ENCODE results near the gene MYL6B. TPM values are rescaled to one million over a fixed set of nuclear protein-coding genes. Genes with fewer than 3 reads are reported as not detected.

The MYL6B gene
- total RNA-seq, 1 experiment from 2014 or later, result 66.5 TPM

DNA sequence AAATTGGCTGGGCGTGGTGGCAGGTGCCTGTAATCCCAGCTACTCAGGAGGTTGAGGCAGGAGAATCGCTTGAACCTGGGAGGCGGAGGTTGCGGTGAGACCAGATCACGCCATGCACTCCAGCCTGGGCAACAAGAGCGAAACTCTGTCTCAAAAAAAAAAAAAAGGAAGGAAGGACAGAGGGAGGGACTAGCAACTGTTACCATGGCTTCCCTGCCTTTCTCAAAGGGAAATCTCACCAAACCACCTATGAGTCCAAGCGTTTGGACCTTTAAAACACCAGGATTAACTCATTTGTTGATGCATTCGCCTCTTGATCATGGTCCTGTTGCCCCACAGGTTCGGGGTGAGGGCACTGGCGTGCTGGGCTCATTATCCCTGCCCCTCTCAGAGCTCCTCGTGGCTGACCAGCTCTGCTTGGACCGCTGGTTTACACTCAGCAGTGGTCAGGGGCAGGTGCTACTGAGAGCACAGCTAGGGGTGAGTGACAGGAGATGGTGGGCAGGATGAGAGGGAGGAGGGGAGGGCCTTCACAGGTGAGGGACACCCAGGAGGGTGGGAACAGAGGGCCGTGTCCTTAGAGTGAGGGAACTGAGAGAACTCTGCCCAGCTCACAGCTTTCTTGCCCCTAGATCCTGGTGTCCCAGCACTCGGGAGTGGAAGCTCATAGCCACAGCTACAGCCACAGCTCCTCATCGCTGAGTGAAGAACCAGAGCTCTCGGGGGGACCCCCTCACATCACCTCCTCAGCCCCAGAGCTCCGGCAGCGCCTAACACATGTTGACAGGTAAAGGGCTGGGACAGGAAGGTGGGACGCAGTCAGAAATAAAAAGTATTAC, 10.2 kb upstream of the MYL6B start:
- H3K27me3 ChIP-seq (ENCODE audit: control insufficient read depth, insufficient read depth, low read length), result no peaks in the 10 kb centered on the region
- DNase-seq (ENCODE audit: low read depth, low spot score) (no peak), ATAC-seq (no peak)
- no TSS peak for BruUV-seq (replicated peaks)
- intact Hi-C loops (cut with micrococcal nuclease; ENCODE audit: unreplicated experiment) (no loop called here), in situ Hi-C loops (cut with HindIII; ENCODE audit: low pct_unique_long_range_greater_than_20kb, low sequenced_read_pairs) (no loop called here)
- ChIA-PET POLR2A (no interaction called here), CTCF (interaction anchor here (0.6 kb wide), 1 partner anchor 68 kb away, joined by 4 read pairs; no protein-coding TSS in a partner anchor)
- no peaks in the 10 kb centered on the region for H3K9me3 ChIP-seq (ENCODE audit: control insufficient read depth, insufficient read depth, low read depth, low read length)
- peaks cover 4% of the 10 kb centered on the region; the same call in 1 of the 2 replicates for H3K4me1 ChIP-seq (ENCODE audit: control insufficient read depth, insufficient read depth, low read length)
- no peak overlapping the region for H3K27ac ChIP-seq (ENCODE audit: low read length)
- H3K36me3 ChIP-seq (ENCODE audit: control insufficient read depth, insufficient read depth, low read length), result peaks cover 12% of the 10 kb centered on the region
- H3K4me3 ChIP-seq (ENCODE audit: low read depth in 2 of 2, low read length in 2 of 2), result no peak overlapping the region
- TF ChIP-seq CTCF (IDR thresholded peaks at IDR 0.05) (no peak), REST (IDR thresholded peaks at IDR 0.05; ENCODE audit: insufficient read depth in 1 of 2, low read depth in 2 of 2, low read length in 1 of 2) (no peak)

DNA sequence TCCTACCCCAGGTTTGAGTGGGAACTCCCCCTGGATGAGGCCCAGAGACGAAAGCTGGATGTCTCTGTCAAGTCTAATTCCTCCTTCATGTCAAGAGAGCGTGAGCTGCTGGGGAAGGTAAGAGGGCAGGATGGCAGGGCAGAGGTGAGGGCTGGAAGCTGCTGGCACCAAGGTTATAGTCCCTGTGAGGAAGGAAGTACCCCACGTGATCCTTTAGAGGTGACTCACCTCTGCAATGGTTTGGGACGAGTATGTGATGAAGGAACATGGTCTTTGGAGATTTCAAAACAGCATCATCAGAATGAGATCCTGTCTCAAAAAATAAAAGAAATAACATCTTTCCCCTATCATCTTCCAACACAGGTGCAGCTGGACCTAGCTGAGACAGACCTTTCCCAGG, 9.2 kb upstream of the MYL6B start:
- no peak for TF ChIP-seq REST (IDR thresholded peaks at IDR 0.05; ENCODE audit: insufficient read depth in 1 of 2, low read depth in 2 of 2, low read length in 1 of 2)
- no peak for TF ChIP-seq CTCF (IDR thresholded peaks at IDR 0.05)
- no peak for TF ChIP-seq TCF7L2 (IDR thresholded peaks at IDR 0.05; ENCODE audit: low read depth, low read length)
- no peak for TF ChIP-seq POLR2AphosphoS5 (IDR thresholded peaks at IDR 0.05; ENCODE audit: low read depth, low read length)
- ChIA-PET CTCF (no interaction called here), POLR2A (interaction anchor here (0.5 kb wide), 1 partner anchor 19 kb away, joined by 6 read pairs; no protein-coding TSS in a partner anchor)
- in situ Hi-C loops (cut with HindIII; ENCODE audit: low pct_unique_long_range_greater_than_20kb, low sequenced_read_pairs) (no loop called here), intact Hi-C loops (cut with micrococcal nuclease; ENCODE audit: unreplicated experiment) (no loop called here)
- DNase-seq (ENCODE audit: low read depth, low spot score), result no peak
- no peak for ATAC-seq
- H3K9me3 ChIP-seq (ENCODE audit: control insufficient read depth, insufficient read depth, low read depth, low read length), result no peaks in the 10 kb centered on the region
- no peak overlapping the region for H3K4me3 ChIP-seq (ENCODE audit: low read depth in 2 of 2, low read length in 2 of 2)
- peaks cover 12% of the 10 kb centered on the region for H3K36me3 ChIP-seq (ENCODE audit: control insufficient read depth, insufficient read depth, low read length)
- H3K27ac ChIP-seq (ENCODE audit: low read length), result no peak overlapping the region
- H3K4me1 ChIP-seq (ENCODE audit: control insufficient read depth, insufficient read depth, low read length), result peaks cover 4% of the 10 kb centered on the region; the same call in 1 of the 2 replicates
- no peaks in the 10 kb centered on the region for H3K27me3 ChIP-seq (ENCODE audit: control insufficient read depth, insufficient read depth, low read length)
- BruUV-seq (replicated peaks), result no TSS peak

All from Panc1 (cell line).